ENCODE data around the gene ATP8A1. TPM values are rescaled to one million over a fixed set of nuclear protein-coding genes. Genes with fewer than 3 reads are reported as not detected.

The ATP8A1 gene
- total and polyA plus RNA-seq, 2 of the 4 experiments (the other 2 are of a cell fraction) = 0.12 to 0.36 TPM

GRCh38 chr4:42656679-42656943 lies 294 bp downstream of the ATP8A1 start:
- Histone ChIP-seq H3K4me2 (ENCODE audit: low read depth, low read length) (peak overlapping the region; percentile 92), H3K27ac (ENCODE audit: insufficient read depth, low read length) (no peak overlapping the region), H3K36me3 (ENCODE audit: control insufficient read depth, insufficient read depth, low read length) (no peaks in the 10 kb centered on the region), H2BK20ac (ENCODE audit: low read depth, low read length) (no peak overlapping the region), H2AFZ (replicated peaks; ENCODE audit: low read length, poor library complexity) (peak overlapping the region; percentile 94), H3K9ac (ENCODE audit: low read depth, low read length) (no peak overlapping the region), H4K5ac (ENCODE audit: low read depth, low read length) (no peak overlapping the region), H4K8ac (ENCODE audit: low read depth in 2 of 2, low read length in 2 of 2) (no peak overlapping the region), H2AK5ac (ENCODE audit: low read depth, low read length) (no peak overlapping the region), H2BK5ac (ENCODE audit: low read depth, low read length, poor library complexity, severe bottlenecking) (no peak overlapping the region), H3K79me1 (ENCODE audit: low read depth in 1 of 2, low read length in 2 of 2) (no peaks in the 10 kb centered on the region), H2BK15ac (ENCODE audit: low read depth, low read length) (no peak overlapping the region), H2AK9ac (replicated peaks; ENCODE audit: low read depth, low read length, poor library complexity) (peak overlapping the region; percentile 84), H2BK120ac (ENCODE audit: low read depth, low read length) (no peak overlapping the region), H3K4me1 (ENCODE audit: control insufficient read depth, insufficient read depth, low read length) (no peaks in the 10 kb centered on the region), H3K23ac (ENCODE audit: low read depth, low read length) (no peak overlapping the region), H4K20me1 (ENCODE audit: insufficient read depth, low read length) (no peaks in the 10 kb centered on the region), H4K91ac (ENCODE audit: insufficient read depth, low read depth, low read length) (no peak overlapping the region), H3K4me3 (ENCODE audit: insufficient read depth, low read depth, low read length) (peak overlapping the region; percentile 46), H3K9me3 (ENCODE audit: control insufficient read depth, insufficient read depth, low read length) (no peaks in the 10 kb centered on the region), H3K14ac (replicated peaks; ENCODE audit: low read depth, low read length) (no peak overlapping the region), H3K9me1 (ENCODE audit: insufficient read depth, low read length) (no peaks in the 10 kb centered on the region), H3K56ac (ENCODE audit: extremely low read depth, insufficient read depth, low read length) (no peak overlapping the region), H3K27me3 (ENCODE audit: control insufficient read depth, insufficient read depth, low read length) (no peaks in the 10 kb centered on the region; the same call in 1 of the 2 replicates), H3K18ac (ENCODE audit: low read depth, low read length) (no peak overlapping the region), H3K4ac (ENCODE audit: low read depth, low read length) (no peak overlapping the region)
- CTCF ChIA-PET = interaction anchor here (1.3 to 1.5 kb wide), 2 partner anchors 10 to 88 kb away, joined by 4 to 5 read pairs; no protein-coding TSS in a partner anchor
- DNase-seq (no peak), ATAC-seq (ENCODE audit: low read depth) (no peak; the same call in 1 of the 2 replicates)
- POLR2A ChIA-PET (ENCODE audit: unreplicated experiment) = interaction anchor here (0.6 kb wide), 3 partner anchors 9 to 406 kb away, joined by 3 to 4 read pairs (median 3); no protein-coding TSS in a partner anchor
- dilution Hi-C loops (cut with HindIII; ENCODE audit: low sequenced_read_pairs, unreplicated experiment) (no loop called here), in situ Hi-C loops (cut with MboI; ENCODE audit: low sequenced_read_pairs) (no loop called here), intact Hi-C loops (cut with micrococcal nuclease) (no loop called here)
- no TSS peak for BruUV-seq (replicated peaks)
- WGBS, 2 experiments (ENCODE audit: extremely low coverage in 2 of 2, insufficient read length in 1 of 2) = 0% methylated on average over 4 of the region's 31 CpGs; no CpG with 5 or more reads in 1 of the 2 experiments
- no peak for TF ChIP-seq USF2 (IDR thresholded peaks at IDR 0.05; ENCODE audit: low read depth, low read length)
- TF ChIP-seq, protein P1, sequence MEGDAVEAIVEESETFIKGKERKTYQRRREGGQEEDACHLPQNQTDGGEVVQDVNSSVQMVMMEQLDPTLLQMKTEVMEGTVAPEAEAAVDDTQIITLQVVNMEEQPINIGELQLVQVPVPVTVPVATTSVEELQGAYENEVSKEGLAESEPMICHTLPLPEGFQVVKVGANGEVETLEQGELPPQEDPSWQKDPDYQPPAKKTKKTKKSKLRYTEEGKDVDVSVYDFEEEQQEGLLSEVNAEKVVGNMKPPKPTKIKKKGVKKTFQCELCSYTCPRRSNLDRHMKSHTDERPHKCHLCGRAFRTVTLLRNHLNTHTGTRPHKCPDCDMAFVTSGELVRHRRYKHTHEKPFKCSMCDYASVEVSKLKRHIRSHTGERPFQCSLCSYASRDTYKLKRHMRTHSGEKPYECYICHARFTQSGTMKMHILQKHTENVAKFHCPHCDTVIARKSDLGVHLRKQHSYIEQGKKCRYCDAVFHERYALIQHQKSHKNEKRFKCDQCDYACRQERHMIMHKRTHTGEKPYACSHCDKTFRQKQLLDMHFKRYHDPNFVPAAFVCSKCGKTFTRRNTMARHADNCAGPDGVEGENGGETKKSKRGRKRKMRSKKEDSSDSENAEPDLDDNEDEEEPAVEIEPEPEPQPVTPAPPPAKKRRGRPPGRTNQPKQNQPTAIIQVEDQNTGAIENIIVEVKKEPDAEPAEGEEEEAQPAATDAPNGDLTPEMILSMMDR (conservative IDR thresholded peaks at IDR 0.05; ENCODE audit: low read depth, low read length) = no peak
- TF ChIP-seq ELK1 (IDR thresholded peaks at IDR 0.05; ENCODE audit: borderline replicate concordance, low read depth, low read length) = no peak
- TF ChIP-seq POLR2A (IDR thresholded peaks at IDR 0.05; ENCODE audit: low read depth, low read length) = no peak
- TF ChIP-seq BHLHE40 (IDR thresholded peaks at IDR 0.05; ENCODE audit: low read depth, low read length) = no peak
- TF ChIP-seq RFX5 (IDR thresholded peaks at IDR 0.05; ENCODE audit: low read depth, low read length) = no peak
- no peak for TF ChIP-seq MXI1 (IDR thresholded peaks at IDR 0.05; ENCODE audit: borderline replicate concordance, low read depth, low read length)
- TF ChIP-seq FOS (IDR thresholded peaks at IDR 0.05; ENCODE audit: low read depth, low read length) = no peak
- TF ChIP-seq MAFK (IDR thresholded peaks at IDR 0.05; ENCODE audit: low read depth, low read length) = no peak
- TF ChIP-seq MAZ (IDR thresholded peaks at IDR 0.05; ENCODE audit: borderline replicate concordance, low read depth, low read length) = no peak
- no peak for TF ChIP-seq RCOR1 (IDR thresholded peaks at IDR 0.05; ENCODE audit: insufficient replicate concordance, low read length)
- TF ChIP-seq SMC3 (IDR thresholded peaks at IDR 0.05; ENCODE audit: low read depth, low read length) = no peak
- TF ChIP-seq CEBPB (IDR thresholded peaks at IDR 0.05; ENCODE audit: low read depth, low read length) = no peak
- TF ChIP-seq CHD1 (IDR thresholded peaks at IDR 0.05; ENCODE audit: low read depth, low read length) = no peak
- no peak for TF ChIP-seq NFE2L2 (IDR thresholded peaks at IDR 0.05; ENCODE audit: low read depth, low read length)
- no peak for TF ChIP-seq RAD21 (IDR thresholded peaks at IDR 0.05; ENCODE audit: low read length)

Measured in IMR-90 (cell line).